GM19035 (cell line): ENCODE data around the gene RFPL4AL1.

Experiments
- ATAC-seq: cut with Tn5 transposase; IDR thresholded peaks from one replicate; pipeline ENCODE4 v1.9.1; 2021; ENCODE audit not compliant: unreplicated experiment

Gene RFPL4AL1

DNA sequence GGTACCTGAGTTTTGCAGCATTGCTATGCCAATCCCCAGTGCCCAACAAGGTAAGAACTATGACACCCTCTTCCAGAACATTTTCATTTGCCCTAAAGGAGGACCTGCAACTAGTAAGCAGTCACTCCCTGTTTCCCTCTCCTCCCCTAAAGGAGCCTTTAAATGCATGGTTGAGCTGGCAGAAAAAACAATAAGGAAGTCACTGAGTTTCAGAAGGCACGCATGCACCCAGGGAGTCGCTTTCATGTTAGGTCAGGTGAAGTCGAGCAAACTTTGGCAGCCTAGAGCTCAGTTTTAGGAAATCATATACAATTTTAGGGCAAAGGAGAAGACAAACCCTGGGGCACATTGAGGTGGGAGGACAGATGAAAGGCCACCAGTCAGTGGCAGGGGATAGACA is 51.1 kb downstream of the RFPL4AL1 start:
- ATAC-seq, result no peak
